Heart left ventricle (tissue), 13 donors: ENCODE data around the gene PILRA.
"Not testable (repeated sequence)": the region's sequence is repeated elsewhere in the genome, so short reads cannot be mapped to it uniquely, and the experiment has no call there.

Source experiments
- CTCF ChIP-seq, 12 donors: fragments of 200-600 bp; sonication (generic) in 4 of 12; IDR thresholded peaks; one replicate each; pipeline versions ENCODE4 v1.5.0 to v1.8.0; 2018 to 2022; ENCODE audit warnings: antibody characterized with exemption in 12 of 12, mild to moderate bottlenecking in 5 of 12
- POLR2A ChIP-seq, 2 donors: fragments of 450-650 bp; IDR thresholded peaks; one replicate each; pipeline ENCODE4 v1.6.1; 2017; ENCODE audit warnings: antibody characterized with exemption in 2 of 2, mild to moderate bottlenecking in 2 of 2, moderate library complexity in 2 of 2
- donor health status: ischemic (EF 13 %, LVEDD 7.1; RV severe dilation, severe dysfunction).
- donor health status: DM: no; HTN: yes; CAD: no.
- donor health status: DM: no; HTN: no; CAD: no.
- donor health status: ischemic (EF 25% LVEDD 6.9; RV normal size, moderate dysfunction).
- donor health status: ischemic (EF 25% LVEDD 5.7; RV mildly dilated, moderate dysfunction).
- donor health status: ischemic (EF 35%, LVEDD 5.7; RV mildly dilated, moderate dysfunction).
- donor health status: nonischemic (EF 11% LVEDD 7.7; RV severe dilation, severe dysfunction).
- donor health status: DM: yes; HTN: yes; CAD: no.
- donor health status: PGD.
- donor health status: ischemic (EF 29% LVEDD 5.4; RV normal size, mild dysfunction).
- donor health status: nonischemic (EF 23%, LVEDD 6.1; RV moderate dilation, normal function).

GRCh38 chr7:100326914-100327313, 46.4 kb upstream of the PILRA start:
- not testable (repeated sequence) for TF ChIP-seq CTCF, POLR2A (IDR thresholded peaks at IDR 0.05)
